ENCODE data around the gene MSH4.

Gene MSH4

GRCh38 chr1:75785320-75785982, 11.2 kb upstream of the MSH4 start:
- H3K27ac ChIP-seq, result peak overlapping the region; percentile 85
- no peak for TF ChIP-seq CTCF (conservative IDR thresholded peaks at IDR 0.05)

- H3K27ac ChIP-seq, result peak within 1 kb of the TSS; percentile 85
- no peak for TF ChIP-seq CTCF (conservative IDR thresholded peaks at IDR 0.05)
Observed at GRCh38 chr1:75785983-75786853, 10.5 kb upstream of the MSH4 start, which contains the start of gene RABGGTB. RABGGTB (plus strand) TSS chr1:75786256; CDS start chr1:75786272, 16 bp downstream.

GRCh38 chr1:75786901-75787493, 9.7 kb upstream of the MSH4 start:
- peak overlapping the region; percentile 85 for H3K27ac ChIP-seq
- no peak for TF ChIP-seq CTCF (conservative IDR thresholded peaks at IDR 0.05)

- H3K27ac ChIP-seq, result peak overlapping the region; percentile 85; the same call in 1 of the 2 replicates
Observed at GRCh38 chr1:75787524-75787923, 9.2 kb upstream of the MSH4 start.

GRCh38 chr1:75789988-75790387, 6.7 kb upstream of the MSH4 start:
- H3K27ac ChIP-seq, result peak overlapping the region; percentile 85; the same call in 1 of the 2 replicates
- TF ChIP-seq CTCF (conservative IDR thresholded peaks at IDR 0.05), result no peak

More at GRCh38 chr1:75787524-75787923, 9.2 kb upstream of the MSH4 start:
- TF ChIP-seq CTCF (conservative IDR thresholded peaks at IDR 0.05), result no peak

- peak overlapping the region; percentile 16; the same call in 1 of the 2 replicates for H3K27ac ChIP-seq
- no peak for TF ChIP-seq CTCF (conservative IDR thresholded peaks at IDR 0.05)
Observed at GRCh38 chr1:75791022-75791421, 5.7 kb upstream of the MSH4 start.

- H3K27ac ChIP-seq, result no peak overlapping the region
- no peak for TF ChIP-seq CTCF (conservative IDR thresholded peaks at IDR 0.05)
Observed at GRCh38 chr1:75792091-75792490, 4.6 kb upstream of the MSH4 start.

Measured in VCaP (cell line).